Neural progenitor cell (in vitro differentiated cells): Measurements from ENCODE around the gene CLTB. TPM values are rescaled to one million over a fixed set of nuclear protein-coding genes. Genes with fewer than 3 reads are reported as not detected.

ENCODE experiments used
- DNase-seq: peaks from one replicate; pipeline ENCODE4 v3.0.0-alpha.2; 2016; ENCODE audit warnings: low spot score
- H2AFZ ChIP-seq: fragments of 200-600 bp; sonication (generic); replicated peaks from 2 replicates; pipeline ENCODE4 v1.6.1; 2016; ENCODE audit warnings: antibody characterized with exemption
- H3F3A ChIP-seq: fragments of 200-600 bp; sonication (generic); 2 replicates; pipeline ENCODE4 v1.6.1; 2016; ENCODE audit warnings: antibody characterized with exemption, low read depth
- H3K27ac ChIP-seq: fragments of 200-600 bp; sonication (generic); 2 replicates; pipeline ENCODE4 v1.5.1; 2016; ENCODE audit warnings: mild to moderate bottlenecking
- H3K27me3 ChIP-seq: fragments of 200-600 bp; sonication (generic); 2 replicates; pipeline ENCODE4 v1.6.1; 2016; ENCODE audit warnings: mild to moderate bottlenecking, moderate library complexity
- H3K36me3 ChIP-seq: fragments of 200-600 bp; sonication (generic); 2 replicates; pipeline ENCODE4 v1.5.1; 2016
- H3K4me1 ChIP-seq: fragments of 200-600 bp; sonication (generic); 2 replicates; pipeline ENCODE4 v1.6.1; 2016; ENCODE audit warnings: mixed run types
- H3K4me2 ChIP-seq: fragments of 200-600 bp; sonication (generic); 2 replicates; pipeline ENCODE4 v1.6.1; 2016
- H3K4me3 ChIP-seq: fragments of 200-600 bp; sonication (generic); 2 replicates; pipeline ENCODE4 v1.5.1; 2016
- H3K79me2 ChIP-seq: fragments of 200-600 bp; sonication (generic); 2 replicates; pipeline ENCODE4 v1.6.1; 2016; ENCODE audit warnings: low read depth
- H3K9ac ChIP-seq: fragments of 200-600 bp; sonication (generic); 2 replicates; pipeline ENCODE4 v1.6.1; 2016
- H3K9me3 ChIP-seq: fragments of 200-600 bp; sonication (generic); 2 replicates; pipeline ENCODE4 v1.5.1; 2016; ENCODE audit warnings: low read depth
- H4K20me1 ChIP-seq: fragments of 200-600 bp; sonication (generic); 2 replicates; pipeline ENCODE4 v1.6.1; 2016; ENCODE audit warnings: low read depth
- H3K27ac Mint-ChIP-seq: 3 replicates; pipeline ENCODE4 v1.8.0; 2021; ENCODE audit warnings: mixed read lengths
- H3K27me3 Mint-ChIP-seq: 2 replicates; pipeline ENCODE4 v1.8.0; 2022; ENCODE audit warnings: low read depth, mild to moderate bottlenecking, inconsistent platforms, moderate library complexity, mixed read lengths; ENCODE audit not compliant: insufficient read depth
- H3K36me3 Mint-ChIP-seq: 3 replicates; pipeline ENCODE4 v1.8.0; 2021; ENCODE audit warnings: mixed read lengths
- H3K4me1 Mint-ChIP-seq: 3 replicates; pipeline ENCODE4 v1.8.0; 2021; ENCODE audit warnings: mixed read lengths
- H3K4me3 Mint-ChIP-seq: 3 replicates; pipeline ENCODE4 v1.8.0; 2021; ENCODE audit warnings: mild to moderate bottlenecking, moderate library complexity, mixed read lengths
- H3K9me3 Mint-ChIP-seq: 3 replicates; pipeline ENCODE4 v1.8.0; 2020; ENCODE audit warnings: mixed read lengths
- EZH2 ChIP-seq: fragments of 200-600 bp; sonication (generic); IDR thresholded peaks from 2 replicates; pipeline ENCODE4 v1.6.1; 2017; ENCODE audit warnings: antibody characterized with exemption, mild to moderate bottlenecking, moderate library complexity
- EZH2phosphoT487 ChIP-seq: fragments of 200-600 bp; sonication (generic); IDR thresholded peaks from 2 replicates; pipeline ENCODE4 v1.6.1; 2017; ENCODE audit warnings: antibody characterized with exemption
- total RNA-seq: library from RNA; depleted of rRNA; stranded (reverse); fragments of >200 nt; gene quantifications from 2 replicates; pipeline ENCODE4 v1.2.3, GENCODE V29; 2015; ENCODE audit warnings: low replicate concordance
- TF ChIP-seq, protein P1 (sequence below): fragments of 200-600 bp; sonication (generic); IDR thresholded peaks from 2 replicates; pipeline ENCODE4 v1.5.1; 2017; ENCODE audit warnings: antibody characterized with exemption, mild to moderate bottlenecking

CLTB gene
- total RNA-seq, 1 donor from 2014 or later, result 12.6 TPM

- H3K9ac ChIP-seq, result no peak overlapping the region
- H3K79me2 ChIP-seq, result no peaks in the 10 kb centered on the region
- no peak overlapping the region for H3K27ac ChIP-seq
- no peaks in the 10 kb centered on the region for H3K9me3 Mint-ChIP-seq
- H3K27me3 ChIP-seq, result peaks cover 24% of the 10 kb centered on the region
- no peak overlapping the region for H2AFZ ChIP-seq
- H3K4me3 ChIP-seq, result no peak overlapping the region
- peaks cover 7% of the 10 kb centered on the region for H3F3A ChIP-seq
- no peaks in the 10 kb centered on the region for H3K4me1 ChIP-seq
- no peaks in the 10 kb centered on the region for H4K20me1 ChIP-seq
- H3K27me3 Mint-ChIP-seq, result peaks cover 5% of the 10 kb centered on the region
- no peak overlapping the region for H3K4me3 Mint-ChIP-seq
- no peaks in the 10 kb centered on the region for H3K36me3 Mint-ChIP-seq
- H3K4me1 Mint-ChIP-seq, result peaks cover 9% of the 10 kb centered on the region
- H3K36me3 ChIP-seq, result no peaks in the 10 kb centered on the region
- no peak for DNase-seq
- no peak overlapping the region for H3K4me2 ChIP-seq
- TF ChIP-seq EZH2, result no peak
- no peak for TF ChIP-seq EZH2phosphoT487
- TF ChIP-seq, protein P1, sequence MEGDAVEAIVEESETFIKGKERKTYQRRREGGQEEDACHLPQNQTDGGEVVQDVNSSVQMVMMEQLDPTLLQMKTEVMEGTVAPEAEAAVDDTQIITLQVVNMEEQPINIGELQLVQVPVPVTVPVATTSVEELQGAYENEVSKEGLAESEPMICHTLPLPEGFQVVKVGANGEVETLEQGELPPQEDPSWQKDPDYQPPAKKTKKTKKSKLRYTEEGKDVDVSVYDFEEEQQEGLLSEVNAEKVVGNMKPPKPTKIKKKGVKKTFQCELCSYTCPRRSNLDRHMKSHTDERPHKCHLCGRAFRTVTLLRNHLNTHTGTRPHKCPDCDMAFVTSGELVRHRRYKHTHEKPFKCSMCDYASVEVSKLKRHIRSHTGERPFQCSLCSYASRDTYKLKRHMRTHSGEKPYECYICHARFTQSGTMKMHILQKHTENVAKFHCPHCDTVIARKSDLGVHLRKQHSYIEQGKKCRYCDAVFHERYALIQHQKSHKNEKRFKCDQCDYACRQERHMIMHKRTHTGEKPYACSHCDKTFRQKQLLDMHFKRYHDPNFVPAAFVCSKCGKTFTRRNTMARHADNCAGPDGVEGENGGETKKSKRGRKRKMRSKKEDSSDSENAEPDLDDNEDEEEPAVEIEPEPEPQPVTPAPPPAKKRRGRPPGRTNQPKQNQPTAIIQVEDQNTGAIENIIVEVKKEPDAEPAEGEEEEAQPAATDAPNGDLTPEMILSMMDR, result no peak
- H3K27ac Mint-ChIP-seq, result no peak overlapping the region
- H3K9me3 ChIP-seq, result no peaks in the 10 kb centered on the region
Measured at GRCh38 chr5:176413255-176413565, 3.1 kb downstream of the CLTB start.

GRCh38 chr5:176412517-176413254 is 3.7 kb downstream of the CLTB start:
- Histone ChIP-seq H3K4me3 (no peak overlapping the region), H3K36me3 (no peaks in the 10 kb centered on the region), H3K79me2 (no peaks in the 10 kb centered on the region), H3K4me2 (no peak overlapping the region), H3F3A (peaks cover 7% of the 10 kb centered on the region), H3K27me3 (peaks cover 22% of the 10 kb centered on the region), H3K4me1 (no peaks in the 10 kb centered on the region), H3K27ac (no peak overlapping the region), H3K9me3 (no peaks in the 10 kb centered on the region), H4K20me1 (no peaks in the 10 kb centered on the region), H2AFZ (no peak overlapping the region), H3K9ac (no peak overlapping the region)
- Mint-ChIP-seq H3K36me3 (no peaks in the 10 kb centered on the region), H3K27me3 (peaks cover 5% of the 10 kb centered on the region), H3K27ac (peak overlapping the region; percentile 81), H3K9me3 (no peaks in the 10 kb centered on the region), H3K4me1 (peaks cover 9% of the 10 kb centered on the region), H3K4me3 (peak overlapping the region; percentile 38)
- DNase-seq, result no peak
- no peak for TF ChIP-seq EZH2
- TF ChIP-seq EZH2phosphoT487, result no peak
- TF ChIP-seq, protein P1, result no peak

DNA sequence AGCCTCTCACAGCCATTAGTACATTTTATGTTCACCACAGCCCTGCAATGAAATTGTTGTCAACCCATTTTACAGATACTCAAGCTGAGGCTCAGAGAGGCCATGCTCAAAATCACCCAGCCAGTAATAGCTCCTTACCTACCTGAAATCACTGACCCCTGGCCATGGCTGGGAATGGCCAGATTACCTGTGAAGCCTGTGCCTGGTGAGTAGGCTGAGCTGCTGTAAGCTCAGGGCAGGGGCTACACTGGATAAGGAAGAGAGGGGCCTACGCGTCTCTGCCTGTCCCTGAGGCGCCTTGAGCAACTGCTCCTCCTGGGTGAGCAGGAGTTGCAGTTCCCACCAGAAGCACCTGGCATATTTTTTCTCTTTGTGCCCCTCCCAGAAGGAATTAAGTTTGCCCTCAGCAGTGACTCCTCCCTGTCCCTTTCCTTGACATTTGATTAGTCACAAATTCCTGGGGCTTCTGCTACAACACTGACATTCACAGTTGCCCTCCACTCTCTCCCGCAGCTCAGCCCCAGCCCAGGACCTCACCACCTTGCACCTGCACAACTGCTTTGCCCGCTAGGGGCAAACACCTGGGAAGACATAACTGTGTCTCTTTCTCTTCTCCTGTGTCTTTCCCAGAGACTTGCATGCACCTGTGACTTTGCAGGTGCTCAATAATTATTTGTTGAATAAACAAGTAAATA is 5.7 kb downstream of the CLTB start:
- H4K20me1 ChIP-seq, result no peaks in the 10 kb centered on the region
- H3K79me2 ChIP-seq, result no peaks in the 10 kb centered on the region
- peaks cover 8% of the 10 kb centered on the region for H3F3A ChIP-seq
- TF ChIP-seq, protein P1, result no peak
- TF ChIP-seq EZH2, result no peak
- no peak for TF ChIP-seq EZH2phosphoT487
- peaks cover 5% of the 10 kb centered on the region for H3K27me3 Mint-ChIP-seq
- no peak overlapping the region for H3K27ac Mint-ChIP-seq
- H3K27ac ChIP-seq, result no peak overlapping the region
- no peak overlapping the region for H2AFZ ChIP-seq
- no peaks in the 10 kb centered on the region for H3K9me3 Mint-ChIP-seq
- peaks cover 2% of the 10 kb centered on the region for H3K4me1 Mint-ChIP-seq
- H3K36me3 Mint-ChIP-seq, result no peaks in the 10 kb centered on the region
- H3K4me3 ChIP-seq, result no peak overlapping the region
- no peak overlapping the region for H3K4me3 Mint-ChIP-seq
- peaks cover 5% of the 10 kb centered on the region for H3K27me3 ChIP-seq
- H3K36me3 ChIP-seq, result no peaks in the 10 kb centered on the region
- H3K9ac ChIP-seq, result no peak overlapping the region
- H3K4me2 ChIP-seq, result no peak overlapping the region
- DNase-seq, result no peak
- no peaks in the 10 kb centered on the region for H3K9me3 ChIP-seq
- H3K4me1 ChIP-seq, result peaks cover 5% of the 10 kb centered on the region
